Kidney epithelial cell (primary cell): ENCODE measurements around the gene SH3BP5L. TPM values are rescaled to one million over a fixed set of nuclear protein-coding genes. Genes with fewer than 3 reads are reported as not detected.

Source experiments
- DNase-seq: peaks from one replicate; pipeline ENCODE4 v3.0.0-alpha.2; 2010; ENCODE audit warnings: low read depth
- H3K27me3 ChIP-seq: 2 replicates; pipeline ENCODE4 v1.6.0; 2011; ENCODE audit warnings: low read length; ENCODE audit not compliant: control insufficient read depth, insufficient read depth
- H3K36me3 ChIP-seq: 2 replicates; pipeline ENCODE4 v1.5.1; 2011; ENCODE audit warnings: low read length; ENCODE audit not compliant: control insufficient read depth, insufficient read depth
- H3K4me3 ChIP-seq: 2 replicates; pipeline ENCODE4 v1.5.1; 2011; ENCODE audit warnings: low read depth, mild to moderate bottlenecking, control low read depth, low read length
- CTCF ChIP-seq: IDR thresholded peaks from 2 replicates; pipeline ENCODE4 v1.5.1; 2011; ENCODE audit warnings: mild to moderate bottlenecking, moderate library complexity, low read length, control low read depth, inconsistent platforms; ENCODE audit not compliant: insufficient read depth, poor library complexity, severe bottlenecking
- total RNA-seq: library from RNA; depleted of rRNA; stranded (reverse); fragments of >200 nt; gene quantifications from 2 replicates; pipeline ENCODE4 v1.2.3, GENCODE V29; 2015

The SH3BP5L gene
- total RNA-seq, 1 donor from 2014 or later = 36.1 TPM

GRCh38 chr1:248812736-248813425 lies 12.8 kb downstream of the SH3BP5L start:
- no peak for TF ChIP-seq CTCF
- no peak for DNase-seq
- H3K36me3 ChIP-seq = no peaks in the 10 kb centered on the region
- no peaks in the 10 kb centered on the region for H3K27me3 ChIP-seq
- no peak overlapping the region for H3K4me3 ChIP-seq

GRCh38 chr1:248811514-248812490 lies 13.9 kb downstream of the SH3BP5L start:
- DNase-seq = no peak
- TF ChIP-seq CTCF = no peak
- no peaks in the 10 kb centered on the region for H3K36me3 ChIP-seq

GRCh38 chr1:248810727-248811513 lies 14.8 kb downstream of the SH3BP5L start:
- TF ChIP-seq CTCF = no peak
- no peak for DNase-seq

More at GRCh38 chr1:248811514-248812490, 13.9 kb downstream of the SH3BP5L start:
- H3K4me3 ChIP-seq = no peak overlapping the region
- H3K27me3 ChIP-seq = no peaks in the 10 kb centered on the region

GRCh38 chr1:248810000-248810726 lies 15.6 kb downstream of the SH3BP5L start:
- no peak for DNase-seq

More at GRCh38 chr1:248810727-248811513, 14.8 kb downstream of the SH3BP5L start:
- H3K36me3 ChIP-seq = no peaks in the 10 kb centered on the region
- H3K27me3 ChIP-seq = no peaks in the 10 kb centered on the region
- H3K4me3 ChIP-seq = no peak overlapping the region

More at GRCh38 chr1:248810000-248810726, 15.6 kb downstream of the SH3BP5L start:
- no peak for TF ChIP-seq CTCF
- Histone ChIP-seq H3K36me3 (no peaks in the 10 kb centered on the region), H3K27me3 (no peaks in the 10 kb centered on the region), H3K4me3 (no peak overlapping the region)
